Medulla oblongata (tissue), 1 donor: Measurements from ENCODE around the gene NTM.

Experiments used
- DNase-seq: peaks from one replicate; pipeline ENCODE4 v3.0.0-alpha.2; 2015; ENCODE audit errors: extremely low spot score

NTM gene

DNA sequence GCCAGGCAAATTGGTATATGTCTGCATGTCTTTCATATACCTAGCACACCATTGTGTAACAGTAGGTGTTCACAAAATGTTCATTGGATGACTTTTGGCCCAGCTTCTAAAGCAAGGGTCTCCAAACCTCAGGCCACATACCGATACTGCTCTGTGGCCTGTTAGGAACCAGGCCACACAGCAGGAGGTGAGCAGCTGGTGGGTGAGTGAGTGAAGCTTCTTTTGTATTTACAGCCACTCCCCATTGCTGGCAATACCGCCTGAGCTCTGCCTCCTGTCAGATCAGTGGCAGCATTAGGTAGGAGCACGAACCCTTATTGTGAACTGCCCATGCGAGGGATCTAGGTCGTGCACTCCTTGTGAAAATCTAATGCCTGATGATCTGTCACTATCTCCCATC is 836.6 kb downstream of the NTM start:
- no peak for DNase-seq

DNA sequence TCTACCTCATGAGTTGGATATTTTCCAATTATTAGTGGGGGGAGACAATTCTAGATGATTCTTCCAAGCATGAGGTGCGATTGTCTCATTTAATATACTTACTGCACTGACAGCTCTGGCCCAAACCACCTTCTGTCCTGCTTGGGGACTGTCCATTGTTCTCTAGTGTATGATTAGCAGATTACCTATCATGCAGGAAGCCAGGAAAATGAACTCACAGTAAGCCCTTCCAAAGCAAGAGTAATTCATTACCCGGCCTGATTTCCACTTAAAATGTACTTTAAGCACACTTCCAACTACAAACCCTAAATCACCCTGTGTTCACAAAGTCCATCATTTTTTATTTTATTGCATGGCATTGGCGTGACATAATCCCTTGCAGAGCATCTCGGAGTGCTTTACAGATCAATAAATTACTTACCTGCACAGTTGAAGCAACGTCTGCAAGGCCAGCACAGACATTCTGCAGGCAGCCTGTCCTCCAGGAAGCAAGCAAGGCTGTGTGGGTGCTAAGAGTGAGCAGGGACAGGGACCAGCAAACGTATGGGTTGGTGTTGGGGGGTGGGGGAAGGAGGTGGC is 838.2 kb downstream of the NTM start:
- no peak for DNase-seq

DNA sequence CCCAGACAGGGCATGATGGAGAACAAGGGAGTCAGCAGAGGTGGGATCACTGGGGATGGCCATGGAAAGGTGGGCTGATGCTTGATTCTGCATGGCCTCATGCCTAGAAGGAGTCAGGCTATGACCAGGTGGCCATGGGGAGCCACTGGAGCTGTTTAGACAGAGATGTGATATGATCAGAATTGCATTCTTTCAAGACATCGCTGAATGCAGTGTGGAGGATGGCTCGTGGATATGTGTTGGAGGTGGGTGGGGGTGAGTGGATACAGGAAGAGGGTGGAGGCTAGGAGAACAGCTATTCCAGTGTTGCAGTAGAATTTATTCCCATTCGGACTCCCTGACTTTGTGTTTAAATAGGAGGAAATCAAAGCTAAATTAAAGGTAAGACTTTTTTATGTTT is 841.1 kb downstream of the NTM start:
- DNase-seq: no peak

DNA sequence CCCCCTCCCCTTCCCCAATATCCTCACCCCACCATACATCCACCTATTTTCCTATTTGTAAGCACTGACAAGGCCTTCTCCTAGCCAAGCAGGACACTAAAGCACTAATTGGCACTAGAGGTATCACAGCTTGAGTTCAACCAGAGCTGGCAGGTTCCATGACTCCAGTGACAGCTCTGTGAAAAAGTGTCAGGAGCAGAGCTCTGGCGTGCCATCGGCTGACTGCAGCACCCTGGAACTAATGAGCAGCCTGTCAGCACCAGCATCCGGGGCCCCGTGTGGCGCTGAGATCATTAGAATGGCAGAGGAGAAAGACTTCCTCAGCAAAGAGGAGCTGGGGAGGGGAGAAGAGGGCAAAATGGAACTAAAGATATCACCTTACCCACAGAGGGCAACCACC is 847.4 kb downstream of the NTM start:
- DNase-seq: no peak

DNA sequence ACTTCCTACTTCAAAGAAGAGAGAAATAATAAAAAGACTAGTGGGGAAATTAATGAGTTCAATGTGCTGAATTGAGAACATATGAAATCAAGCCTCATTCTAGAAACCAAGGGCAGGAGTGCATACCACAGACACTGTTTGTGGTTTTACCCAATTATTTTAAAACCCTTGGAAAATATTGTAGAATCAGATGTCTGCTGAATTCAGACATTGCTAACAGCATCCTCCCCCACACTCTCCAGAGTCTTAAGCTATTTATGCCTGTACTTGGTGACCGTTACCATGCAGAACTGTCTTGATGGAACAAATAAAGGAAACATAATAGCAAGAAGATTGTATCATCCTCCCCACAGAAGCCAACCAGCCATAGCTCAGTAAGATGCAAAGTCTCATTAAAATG is 850.1 kb downstream of the NTM start:
- DNase-seq: no peak

DNA sequence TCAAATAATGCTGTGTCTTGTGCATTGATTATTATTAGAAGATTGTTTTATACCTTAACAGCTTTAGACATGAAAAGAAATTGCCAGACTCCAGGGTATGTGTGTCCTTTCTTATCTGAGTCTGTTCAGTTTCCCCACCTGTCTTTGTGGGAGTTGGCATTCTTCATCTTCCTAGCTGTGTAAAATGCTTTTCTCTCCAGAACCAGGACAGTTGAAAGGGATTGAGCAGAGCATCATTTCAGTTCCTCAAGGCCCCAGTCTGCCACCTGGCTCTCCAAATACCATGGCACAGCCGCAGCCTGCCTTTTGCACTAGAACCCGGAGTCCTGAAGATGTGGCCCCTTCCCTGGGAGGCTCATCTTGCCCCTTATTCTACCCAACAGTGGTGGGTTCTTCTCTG is 851.9 kb downstream of the NTM start:
- DNase-seq: no peak

DNA sequence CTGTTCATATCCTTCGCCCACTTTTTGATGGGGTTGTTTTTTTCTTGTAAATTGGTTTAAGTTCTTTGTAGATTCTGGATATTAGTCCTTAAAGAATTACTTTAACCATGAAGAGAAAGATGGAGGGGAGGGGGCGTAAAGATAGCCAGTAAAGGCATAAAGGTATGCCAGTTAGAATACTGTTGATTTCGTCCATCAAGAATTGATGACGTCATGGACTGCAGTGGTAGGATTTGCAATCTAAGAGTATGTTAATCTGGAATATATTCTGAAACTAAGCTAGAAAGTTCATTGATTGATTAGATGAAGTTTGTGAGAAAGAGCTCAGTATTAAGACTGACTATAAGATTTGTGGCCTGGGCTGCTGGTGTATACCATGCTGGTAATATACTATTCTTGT is 856.1 kb downstream of the NTM start:
- no peak for DNase-seq

DNA sequence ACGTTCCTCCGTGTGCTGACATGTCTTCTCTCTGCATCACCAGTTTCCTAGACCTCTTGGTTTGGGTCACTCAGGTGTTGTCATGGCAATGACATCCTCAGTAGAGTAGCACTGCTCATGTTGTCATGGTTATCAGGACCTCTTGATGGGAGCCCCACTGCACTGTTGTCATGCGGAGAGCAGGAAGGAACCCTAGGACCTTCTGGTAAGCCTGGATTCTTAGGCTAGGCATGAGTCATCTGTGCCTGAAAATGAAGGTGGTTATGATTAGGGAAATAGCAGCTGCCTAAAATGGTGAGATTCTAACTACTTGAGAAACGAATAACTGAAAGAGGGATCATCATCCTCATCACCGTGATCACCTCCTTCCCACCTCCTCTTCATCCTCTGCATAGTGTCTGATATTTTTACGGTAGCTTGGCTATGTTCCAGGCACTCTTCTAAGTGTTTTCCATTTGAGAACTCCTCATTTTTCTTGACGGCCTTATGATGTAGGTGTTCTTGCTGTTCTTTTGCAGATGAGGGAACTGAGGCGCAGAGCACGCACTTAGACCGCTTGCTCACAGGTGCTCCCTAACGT is 858.4 kb downstream of the NTM start:
- no peak for DNase-seq

DNA sequence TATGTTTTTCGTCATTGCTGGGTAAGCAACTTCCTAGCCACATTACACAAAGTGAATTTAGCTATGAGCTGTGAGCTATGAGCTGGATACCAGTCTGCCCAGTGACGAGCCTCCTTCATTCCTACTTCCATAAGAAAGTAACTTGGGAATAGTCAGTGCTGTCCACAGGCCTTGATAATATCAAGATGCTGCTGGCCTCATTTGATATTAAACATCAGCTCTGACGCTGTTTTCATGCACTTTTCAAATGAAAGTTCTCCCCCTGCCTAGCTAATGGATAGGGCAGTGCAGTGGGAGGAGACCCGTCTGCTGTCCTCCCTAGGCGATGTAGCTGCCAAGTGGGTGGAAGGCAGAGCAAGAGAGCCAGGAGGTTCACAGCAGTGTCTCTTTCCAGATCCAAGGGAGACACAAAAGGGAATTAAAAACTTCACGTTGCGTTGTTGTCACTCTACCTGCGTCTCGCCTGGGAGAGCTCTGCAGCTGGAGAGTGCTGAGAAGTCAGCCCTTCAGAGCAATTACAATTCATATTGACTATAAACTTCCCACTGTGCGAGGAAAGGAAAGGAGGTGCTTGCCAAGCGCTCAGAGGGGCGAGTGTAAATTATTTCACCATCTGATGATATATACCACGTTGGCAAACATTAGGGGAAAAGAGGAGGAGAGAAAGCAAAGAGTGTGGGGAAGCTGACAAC is 861.4 kb downstream of the NTM start:
- DNase-seq: peak; percentile 42

DNA sequence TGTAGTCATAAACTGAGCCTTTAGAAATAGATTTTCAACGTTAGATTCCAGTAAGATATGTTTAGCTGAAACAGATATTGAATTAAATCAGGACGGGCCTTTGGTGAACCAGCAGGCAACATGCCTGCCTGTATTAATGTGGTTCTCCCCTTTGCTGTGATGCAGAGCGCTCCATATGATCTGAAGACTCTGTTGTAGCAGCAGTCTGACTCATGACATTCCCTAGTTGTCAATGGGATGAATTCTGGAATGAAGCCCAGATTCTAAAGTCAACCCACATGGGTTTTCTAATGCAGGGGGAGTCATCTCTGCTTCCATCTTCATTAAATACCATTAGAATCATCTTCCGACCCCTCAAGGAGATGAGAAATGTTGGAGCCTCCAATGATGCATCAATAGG is 864.5 kb downstream of the NTM start:
- no peak for DNase-seq

DNA sequence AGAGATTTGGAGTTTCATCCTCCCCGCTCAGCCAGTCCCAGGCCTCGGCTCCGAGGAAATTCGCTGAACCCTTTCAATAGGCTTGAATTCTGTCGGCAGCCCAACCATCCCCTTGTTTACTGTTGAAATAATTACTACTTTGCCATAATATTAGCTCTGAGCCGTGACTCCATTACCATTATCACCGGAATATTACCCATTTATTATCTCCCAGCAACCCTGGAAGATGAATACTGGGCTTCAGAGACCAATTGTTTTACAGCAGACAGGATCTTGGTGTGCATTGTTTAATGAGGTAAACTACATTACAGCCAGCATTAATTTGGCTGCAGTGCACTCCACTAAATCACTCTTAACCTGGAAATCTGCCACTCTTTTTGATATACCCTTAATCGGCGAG is 867.4 kb downstream of the NTM start:
- no peak for DNase-seq

DNA sequence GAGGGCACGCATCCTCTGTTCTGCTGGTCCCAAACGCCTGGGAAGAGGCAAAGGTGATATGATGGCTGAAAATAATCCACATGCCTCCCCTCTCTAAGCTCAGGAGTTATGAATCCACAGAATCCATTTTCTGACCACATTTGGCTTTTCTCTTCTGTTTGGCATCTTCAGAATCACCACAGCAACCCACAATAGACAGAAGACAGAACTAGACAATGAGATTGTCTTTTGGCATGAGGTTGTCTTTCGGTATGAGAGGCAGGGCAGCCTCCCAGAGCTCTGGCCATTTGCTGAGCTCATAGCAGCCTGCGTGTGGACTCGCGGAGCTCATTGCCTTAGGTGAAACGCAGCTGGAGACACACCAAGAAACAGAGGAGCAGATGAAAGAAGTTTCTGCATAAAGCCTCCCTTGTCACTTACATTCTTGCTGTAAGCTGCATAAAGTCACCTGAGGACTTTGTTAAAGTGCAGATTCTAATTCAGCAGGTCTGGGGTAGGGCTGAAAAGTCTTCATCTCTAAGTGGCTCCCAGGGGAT is 868.0 kb downstream of the NTM start:
- no peak for DNase-seq

DNA sequence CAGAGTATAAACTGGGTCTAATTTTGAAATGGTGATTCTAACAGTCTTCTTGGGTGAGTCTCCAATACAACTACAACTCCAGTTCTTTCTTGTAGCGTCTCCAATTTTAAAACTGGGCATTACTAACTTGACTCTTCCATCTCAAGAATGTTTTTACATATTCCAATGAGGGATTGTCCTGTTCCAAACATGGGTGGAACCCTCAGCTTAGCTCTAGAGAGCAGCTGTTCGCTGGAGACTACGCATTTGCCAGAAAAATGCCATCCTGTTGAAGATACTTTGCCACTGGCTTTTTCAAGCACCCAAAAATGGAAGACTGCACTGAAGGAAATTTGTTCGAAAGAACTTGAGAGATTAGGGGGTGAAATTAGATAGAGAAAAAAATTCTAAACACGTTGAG is 870.0 kb downstream of the NTM start:
- no peak for DNase-seq

DNA sequence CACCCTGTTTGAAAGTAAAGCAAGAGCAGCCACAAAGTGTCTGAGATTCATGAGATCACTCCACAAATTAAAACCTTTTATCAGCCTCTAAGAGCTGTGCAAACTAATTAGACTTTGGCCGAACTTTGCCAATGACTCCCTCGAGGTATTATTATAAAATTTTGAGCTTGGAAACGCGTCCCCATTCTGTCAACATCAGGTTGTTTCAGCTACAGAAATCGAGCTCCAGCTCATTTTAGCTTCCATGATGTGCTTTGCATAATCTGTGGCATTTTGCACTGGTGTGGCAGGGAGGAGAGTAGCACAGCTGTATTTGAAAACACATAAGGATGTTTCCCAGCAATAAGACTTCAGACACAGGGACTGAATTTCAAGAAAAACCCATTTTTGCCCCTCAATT is 872.2 kb downstream of the NTM start:
- DNase-seq: no peak

DNA sequence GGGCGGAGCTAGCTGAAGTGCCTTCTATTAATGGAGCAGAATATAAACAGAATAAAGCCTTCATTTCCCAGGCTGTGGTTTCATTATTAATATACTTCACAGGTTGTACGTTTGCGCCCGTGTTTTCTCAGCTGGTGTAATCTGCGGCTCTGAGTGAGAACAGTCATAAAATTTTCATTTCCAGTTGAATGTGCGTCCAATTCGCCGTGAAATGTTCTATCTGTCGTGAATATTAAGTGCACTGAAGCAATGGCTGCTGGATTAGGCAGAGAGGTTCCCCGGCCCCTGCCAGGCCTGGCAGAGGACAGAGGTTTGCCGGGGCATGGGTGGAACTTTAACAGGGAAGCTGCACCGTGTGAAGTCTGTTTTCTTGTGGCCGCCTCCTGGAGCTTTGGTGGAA is 874.4 kb downstream of the NTM start:
- DNase-seq: no peak

DNA sequence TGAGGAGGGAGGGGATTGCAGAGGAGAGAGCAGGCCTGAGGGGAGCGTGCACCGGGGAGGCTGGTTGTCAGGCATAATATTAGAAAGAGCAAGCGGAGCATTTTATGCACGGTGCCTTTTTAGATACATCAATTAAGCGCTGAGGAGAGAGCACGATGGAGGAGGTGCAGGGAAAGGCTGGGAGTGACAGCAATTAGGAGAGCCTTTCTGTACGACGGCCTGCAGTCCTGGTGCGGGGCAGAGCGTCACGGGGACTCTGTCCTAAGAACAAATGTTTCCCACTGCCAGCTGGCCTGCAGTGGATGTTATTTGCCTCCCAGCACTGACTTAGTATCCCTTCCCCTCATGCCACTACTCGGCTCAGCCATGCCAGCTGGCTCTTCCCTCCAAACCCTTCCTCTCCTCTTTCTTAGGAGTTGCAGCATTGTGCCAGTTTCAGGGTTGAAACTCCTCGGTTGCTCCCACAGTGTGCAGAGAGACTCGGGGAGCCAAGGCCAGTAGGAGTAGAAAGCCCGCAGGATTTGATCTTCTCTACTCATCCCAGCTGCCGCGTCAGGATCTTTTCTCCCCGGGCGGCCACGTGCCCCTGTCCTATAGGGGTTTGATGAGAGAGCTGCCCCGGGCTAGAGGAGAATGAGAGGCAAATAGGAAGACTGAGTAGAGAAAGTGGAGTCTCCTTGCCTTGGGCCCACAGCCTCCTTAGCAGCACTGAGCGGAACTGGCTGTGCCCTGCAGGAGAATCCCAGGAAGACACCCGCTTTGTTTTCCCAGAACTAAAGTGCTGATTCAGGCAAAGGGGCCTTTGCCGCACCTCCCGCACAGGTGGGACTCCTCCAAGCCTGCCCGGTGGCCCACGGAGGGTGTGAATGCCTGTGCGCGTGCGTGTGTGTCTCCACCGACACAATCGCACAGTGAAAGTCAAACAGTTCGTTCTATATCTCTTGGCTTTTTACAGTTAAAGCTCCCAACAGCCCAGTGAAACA is 875.3 kb downstream of the NTM start:
- DNase-seq: peak; percentile 84

DNA sequence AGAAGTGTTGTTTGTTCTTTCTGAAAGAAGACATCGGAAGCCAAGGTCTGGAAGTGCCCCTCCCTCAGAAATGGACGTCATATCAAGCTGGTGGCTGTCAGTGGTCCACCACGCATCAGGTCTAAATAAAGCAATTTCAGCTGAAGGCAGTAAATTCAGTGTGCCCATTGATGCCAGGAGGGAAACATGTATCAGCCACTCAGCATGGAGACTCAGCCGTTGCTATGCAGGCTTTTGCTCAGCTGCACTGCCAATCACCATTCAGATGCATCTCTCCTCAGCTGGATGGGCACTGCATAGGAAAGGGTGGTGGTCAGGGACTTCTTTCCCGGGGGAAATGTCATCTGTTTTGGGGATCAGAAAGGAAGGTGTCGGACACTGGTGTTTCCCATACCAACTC is 878.2 kb downstream of the NTM start:
- DNase-seq: no peak

DNA sequence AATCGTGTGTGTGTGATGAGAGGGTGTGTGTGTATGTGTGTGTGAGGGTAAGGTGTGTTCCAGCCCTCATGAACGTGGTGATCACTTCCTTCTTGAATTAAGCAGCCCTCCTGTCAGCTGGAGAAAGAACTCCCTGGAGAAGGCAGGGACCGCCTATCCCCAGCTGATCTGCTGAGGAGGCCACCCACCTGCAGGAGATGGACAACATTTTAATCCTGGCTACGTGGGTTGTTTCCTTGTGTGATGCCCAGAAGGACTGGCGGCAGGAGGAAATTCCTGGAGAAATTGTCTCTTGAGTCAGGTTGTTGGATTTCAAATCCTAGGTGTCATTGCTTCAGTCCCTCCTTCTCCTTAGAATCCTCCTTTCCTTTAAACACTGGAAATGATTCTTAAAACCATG is 878.8 kb downstream of the NTM start:
- no peak for DNase-seq

DNA sequence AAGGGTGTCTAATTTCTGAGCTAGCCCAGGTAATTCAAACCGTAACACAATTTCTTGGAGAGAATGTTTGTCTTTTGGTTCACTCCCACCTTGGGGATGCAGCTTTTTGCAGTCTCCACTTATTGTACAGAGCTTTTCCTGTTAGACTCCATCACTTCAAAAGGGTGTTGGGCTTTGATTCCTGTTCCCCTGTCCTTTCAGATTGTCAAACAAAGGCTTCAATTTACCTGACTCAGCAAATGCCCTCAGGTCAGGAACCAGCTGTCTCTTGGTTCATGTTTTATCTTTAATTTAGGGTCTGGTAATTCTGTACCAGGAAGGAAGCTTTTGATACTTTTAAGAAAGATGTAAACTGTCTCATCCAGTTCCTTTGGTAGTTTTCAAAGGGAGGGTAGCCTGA is 880.6 kb downstream of the NTM start:
- DNase-seq: no peak

DNA sequence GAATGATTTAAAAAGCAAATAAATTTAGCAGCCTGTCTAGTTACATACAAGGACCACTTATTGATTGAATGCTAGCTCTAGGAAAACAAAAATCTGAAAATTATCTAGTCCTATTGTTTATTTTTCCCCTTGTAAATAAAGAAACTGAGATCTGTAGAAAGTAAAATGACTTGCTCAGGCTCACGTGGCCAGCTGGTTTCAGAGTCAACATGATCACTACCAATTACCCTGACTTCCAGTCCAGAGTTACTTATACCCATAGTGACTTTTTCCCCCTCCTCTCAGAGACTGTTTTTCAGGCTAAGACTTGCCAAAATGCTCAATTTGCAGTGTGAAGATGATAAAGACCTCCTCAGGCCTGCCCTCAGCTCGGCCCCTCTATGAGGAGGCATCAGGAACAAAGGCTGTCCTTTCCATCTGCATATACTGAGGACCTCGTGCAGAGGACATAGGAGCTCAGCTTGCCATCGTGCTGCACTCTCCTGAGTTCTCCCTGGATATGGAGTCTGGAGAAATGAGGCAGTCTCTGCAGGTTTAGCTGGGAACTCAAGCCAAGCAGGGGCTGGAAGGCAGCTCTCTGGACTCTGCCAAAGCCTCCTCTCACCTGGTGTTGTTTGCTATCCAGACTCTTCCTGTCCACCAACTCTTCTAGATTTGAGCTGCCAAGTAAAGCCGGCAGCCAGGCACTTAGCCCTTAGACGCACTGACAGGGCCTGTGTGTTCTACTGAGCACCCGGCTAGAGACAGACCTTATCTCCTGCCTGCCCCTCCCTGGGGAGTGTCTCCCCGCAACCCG is 883.3 kb downstream of the NTM start:
- no peak for DNase-seq

DNA sequence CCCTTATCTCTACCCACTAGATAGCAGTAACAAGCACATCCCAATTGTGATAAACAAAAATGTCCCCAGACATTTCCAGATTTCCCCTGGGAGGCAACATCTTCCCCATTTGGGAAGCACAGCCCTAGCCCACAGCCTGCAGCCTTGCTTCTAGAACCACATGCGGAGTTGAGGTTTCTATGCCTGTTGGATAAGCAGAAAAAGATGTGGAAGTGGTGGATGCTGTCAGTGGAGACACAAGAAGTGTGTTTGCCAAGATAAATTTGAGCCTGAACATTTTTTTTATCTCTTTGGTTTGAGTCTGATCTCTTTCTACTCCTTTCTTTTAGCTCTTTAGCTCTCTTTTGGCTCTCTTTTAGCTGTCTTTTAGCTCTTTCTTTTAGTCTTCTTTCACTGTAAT is 884.5 kb downstream of the NTM start:
- no peak for DNase-seq
